ENCODE measurements around the gene DDX49. TPM values are rescaled to one million over a fixed set of nuclear protein-coding genes. Genes with fewer than 3 reads are reported as not detected.

DDX49 gene
- polyA plus RNA-seq, 1 experiment, result 70.0 TPM

- H3K4me3 ChIP-seq (ENCODE audit: low read depth, low read length), result no peak overlapping the region
- no peak for DNase-seq (ENCODE audit: low read depth)
- TF ChIP-seq CTCF (IDR thresholded peaks at IDR 0.05; ENCODE audit: insufficient read depth, low read depth, low read length), result no peak
- no peaks in the 10 kb centered on the region for H3K27me3 ChIP-seq (ENCODE audit: control insufficient read depth, insufficient read depth, low read length)
- ChIA-PET POLR2A (no interaction called here), CTCF (interaction anchor here (0.6 to 1.6 kb wide), 3 partner anchors 15 to 64 kb away, joined by 3 to 5 read pairs (median 3); no protein-coding TSS in a partner anchor)
- H3K36me3 ChIP-seq (ENCODE audit: control insufficient read depth, insufficient read depth, low read length), result peaks cover 29% of the 10 kb centered on the region
Measured at GRCh38 chr19:18922228-18922985, 2.9 kb downstream of the DDX49 start.

- POLR2A ChIA-PET, result no interaction called here
Measured at GRCh38 chr19:18924684-18925213, 5.2 kb downstream of the DDX49 start.

GRCh38 chr19:18928018-18928805 is 8.7 kb downstream of the DDX49 start:
- CTCF ChIA-PET, result interaction anchor here (1.0 to 1.3 kb wide), 3 partner anchors 9 to 58 kb away, joined by 3 read pairs; partner anchors contain the start of genes COPE and DDX49
- H3K4me3 ChIP-seq (ENCODE audit: low read depth, low read length), result no peak overlapping the region
- POLR2A ChIA-PET, result no interaction called here
- H3K36me3 ChIP-seq (ENCODE audit: control insufficient read depth, insufficient read depth, low read length), result peaks cover 40% of the 10 kb centered on the region
- no peak for TF ChIP-seq CTCF (IDR thresholded peaks at IDR 0.05; ENCODE audit: insufficient read depth, low read depth, low read length)
- no peak for DNase-seq (ENCODE audit: low read depth)
- no peaks in the 10 kb centered on the region for H3K27me3 ChIP-seq (ENCODE audit: control insufficient read depth, insufficient read depth, low read length)

More at GRCh38 chr19:18924684-18925213, 5.2 kb downstream of the DDX49 start:
- no peak for DNase-seq (ENCODE audit: low read depth)
- Histone ChIP-seq H3K4me3 (ENCODE audit: low read depth, low read length) (no peak overlapping the region), H3K27me3 (ENCODE audit: control insufficient read depth, insufficient read depth, low read length) (no peaks in the 10 kb centered on the region), H3K36me3 (ENCODE audit: control insufficient read depth, insufficient read depth, low read length) (peaks cover 43% of the 10 kb centered on the region)
- TF ChIP-seq CTCF (IDR thresholded peaks at IDR 0.05; ENCODE audit: insufficient read depth, low read depth, low read length), result no peak
- CTCF ChIA-PET, result interaction anchor here (1.3 to 1.4 kb wide), 2 partner anchors 9 to 62 kb away, joined by 4 to 5 read pairs; no protein-coding TSS in a partner anchor

GRCh38 chr19:18929311-18929710 is 9.8 kb downstream of the DDX49 start:
- Histone ChIP-seq H3K27me3 (ENCODE audit: control insufficient read depth, insufficient read depth, low read length) (no peaks in the 10 kb centered on the region), H3K4me3 (ENCODE audit: low read depth, low read length) (no peak overlapping the region), H3K36me3 (ENCODE audit: control insufficient read depth, insufficient read depth, low read length) (peaks cover 47% of the 10 kb centered on the region)
- CTCF ChIA-PET, result interaction anchor here (1.0 kb wide), 1 partner anchor 10 kb away, joined by 3 read pairs; the partner anchor contains the start of genes COPE and DDX49
- POLR2A ChIA-PET, result no interaction called here
- no peak for TF ChIP-seq CTCF (IDR thresholded peaks at IDR 0.05; ENCODE audit: insufficient read depth, low read depth, low read length)
- DNase-seq (ENCODE audit: low read depth), result no peak
